Measurements from ENCODE around the gene EFCAB11.

EFCAB11 gene

GRCh38 chr14:89866458-89866857 lies 88.1 kb downstream of the EFCAB11 start:
- DNase-seq (ENCODE audit: low read depth, low spot score) = no peak

- no peak for DNase-seq (ENCODE audit: low read depth, low spot score)
These were observed 89.4 kb downstream of the EFCAB11 start for GRCh38 chr14:89865153-89865552.

DNA sequence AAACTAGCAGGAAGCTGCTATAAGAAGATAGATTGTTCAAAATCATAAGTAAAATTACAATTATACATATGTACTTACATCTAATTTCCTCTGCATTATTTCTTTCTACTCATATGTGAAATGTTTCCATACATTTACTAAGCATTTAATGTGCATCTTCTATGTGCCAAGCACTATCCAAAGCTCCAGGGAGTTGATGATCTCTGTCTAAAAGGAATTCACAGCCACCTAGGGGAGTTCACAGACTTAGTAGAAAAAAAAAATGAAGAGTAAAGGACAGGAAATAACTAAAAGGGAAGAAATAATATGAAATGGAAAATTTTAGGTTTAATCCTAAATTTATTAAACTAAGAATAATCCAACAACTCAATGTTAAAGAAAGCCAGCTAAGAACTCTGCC lies 91.7 kb downstream of the EFCAB11 start:
- no peak for DNase-seq (ENCODE audit: low read depth, low spot score)

- no peak for DNase-seq (ENCODE audit: low read depth, low spot score)
These were observed 92.9 kb downstream of the EFCAB11 start for GRCh38 chr14:89861630-89862029.

GRCh38 chr14:89858089-89858488 lies 96.4 kb downstream of the EFCAB11 start:
- DNase-seq (ENCODE audit: low read depth, low spot score) = no peak

GRCh38 chr14:89856871-89857345 lies 97.6 kb downstream of the EFCAB11 start:
- no peak for DNase-seq (ENCODE audit: low read depth, low spot score)

GRCh38 chr14:89855961-89856656 lies 98.4 kb downstream of the EFCAB11 start:
- no peak for DNase-seq (ENCODE audit: low read depth, low spot score)

GRCh38 chr14:89853936-89854693 lies 100.4 kb downstream of the EFCAB11 start:
- DNase-seq (ENCODE audit: low read depth, low spot score) = no peak

DNA sequence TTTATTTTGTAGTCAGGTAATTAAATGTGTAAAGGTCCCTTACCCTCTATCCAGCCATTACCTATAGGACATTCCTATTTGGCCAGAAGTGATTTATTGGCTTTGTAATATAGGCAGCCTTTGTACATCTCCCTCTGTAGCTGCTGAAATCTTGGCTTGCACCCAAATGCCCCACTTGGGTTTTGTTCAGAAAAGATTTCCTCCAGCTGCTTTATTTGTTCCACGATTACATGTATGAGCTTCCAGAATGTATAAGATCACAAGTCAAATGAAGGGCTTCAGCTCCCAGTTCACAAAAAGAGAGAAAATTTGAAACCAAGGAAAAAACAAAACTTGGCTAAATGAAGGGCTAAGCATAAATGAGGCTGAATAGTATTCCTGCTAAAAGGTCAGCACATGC lies 103.4 kb downstream of the EFCAB11 start:
- no peak for DNase-seq (ENCODE audit: low read depth, low spot score)

DNA sequence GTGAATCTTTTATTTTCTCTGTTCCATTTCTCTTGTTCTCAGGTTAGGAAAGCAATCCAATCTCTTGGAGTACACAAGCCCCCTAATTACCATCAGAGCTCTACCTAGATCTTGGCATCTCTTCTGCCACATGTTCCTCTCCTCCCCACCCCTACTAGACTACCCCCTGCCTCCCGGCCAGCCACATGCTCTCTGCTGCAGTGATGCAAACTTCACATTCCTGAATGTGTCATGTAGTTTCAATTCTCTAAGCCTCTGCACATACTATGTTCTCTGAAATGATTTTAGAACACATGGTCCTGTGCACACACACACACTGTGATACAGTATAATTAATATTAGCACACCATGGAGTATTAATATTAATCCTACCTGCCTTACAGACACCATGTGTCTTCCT lies 104.6 kb downstream of the EFCAB11 start:
- DNase-seq (ENCODE audit: low read depth, low spot score) = no peak

GRCh38 chr14:89848165-89848564 lies 106.4 kb downstream of the EFCAB11 start:
- DNase-seq (ENCODE audit: low read depth, low spot score) = no peak

GRCh38 chr14:89845346-89845745 lies 109.2 kb downstream of the EFCAB11 start:
- no peak for DNase-seq (ENCODE audit: low read depth, low spot score)

- no peak for DNase-seq (ENCODE audit: low read depth, low spot score)
These were observed 110.0 kb downstream of the EFCAB11 start for GRCh38 chr14:89844508-89844907.

DNA sequence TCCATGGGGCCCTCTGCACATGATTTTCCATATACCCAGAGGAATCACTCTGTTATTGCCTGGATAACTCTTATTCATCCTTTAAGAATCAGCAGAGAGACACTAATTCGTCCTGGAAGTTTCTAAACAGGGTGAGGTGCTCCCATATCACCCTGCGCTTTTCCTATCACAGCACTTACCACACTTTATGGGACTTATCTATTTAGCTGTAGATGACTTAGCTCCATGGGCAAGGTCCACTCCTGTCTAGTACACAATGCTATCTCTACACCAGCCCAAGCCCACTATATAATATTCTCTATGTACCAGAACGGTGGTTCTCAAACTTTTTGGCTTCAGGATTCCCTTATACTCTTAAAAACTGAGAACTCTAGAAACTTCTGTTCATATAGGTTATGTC lies 111.7 kb downstream of the EFCAB11 start:
- no peak for DNase-seq (ENCODE audit: low read depth, low spot score)

- DNase-seq (ENCODE audit: low read depth, low spot score) = no peak
These were observed 112.7 kb downstream of the EFCAB11 start for GRCh38 chr14:89841851-89842250.

GRCh38 chr14:89836830-89837469 lies 117.6 kb downstream of the EFCAB11 start:
- no peak for DNase-seq (ENCODE audit: low read depth, low spot score)

DNA sequence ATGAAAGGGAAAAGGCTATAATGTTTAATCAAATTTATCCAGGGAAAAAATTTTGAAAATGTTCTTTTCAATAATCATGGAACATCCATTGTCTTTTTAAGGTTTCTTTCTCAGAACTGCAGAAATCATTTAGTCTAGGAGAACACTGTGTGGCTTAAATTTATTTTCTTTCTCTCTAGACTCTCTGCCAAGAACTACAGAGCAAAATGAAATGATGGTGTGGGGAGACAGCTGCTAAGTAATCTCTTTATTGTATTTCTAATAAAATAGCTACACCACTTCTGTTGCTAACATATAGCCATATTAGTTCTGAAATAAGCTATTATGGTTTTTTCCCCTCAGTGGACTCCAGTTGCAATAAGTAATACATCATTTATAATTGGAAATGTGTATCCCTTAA lies 120.9 kb downstream of the EFCAB11 start:
- DNase-seq (ENCODE audit: low read depth, low spot score) = no peak

GRCh38 chr14:89833120-89833532 lies 121.4 kb downstream of the EFCAB11 start:
- DNase-seq (ENCODE audit: low read depth, low spot score) = no peak

GRCh38 chr14:89828471-89829165 lies 125.9 kb downstream of the EFCAB11 start:
- no peak for DNase-seq (ENCODE audit: low read depth, low spot score)

- DNase-seq (ENCODE audit: low read depth, low spot score) = no peak
These were observed 127.3 kb downstream of the EFCAB11 start for GRCh38 chr14:89827265-89827664.

DNA sequence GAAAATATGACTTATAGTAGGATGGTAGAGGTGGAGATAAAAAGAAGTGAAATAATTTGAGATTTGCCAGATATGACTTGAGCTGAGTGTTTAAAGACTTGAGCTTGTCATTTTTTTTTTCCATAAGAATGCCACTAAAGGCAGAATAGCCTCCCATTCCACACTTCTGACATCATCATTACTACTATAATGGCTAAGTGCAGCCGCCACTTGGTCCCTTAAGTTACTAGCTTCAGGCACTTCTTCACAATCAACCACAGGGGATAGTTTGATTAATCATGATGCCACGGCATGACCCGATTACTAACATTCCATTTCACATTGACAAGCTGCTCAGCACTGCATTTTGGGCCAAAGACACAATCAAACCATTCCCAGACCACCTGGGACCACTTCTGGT lies 127.9 kb downstream of the EFCAB11 start:
- DNase-seq (ENCODE audit: low read depth, low spot score) = no peak

DNA sequence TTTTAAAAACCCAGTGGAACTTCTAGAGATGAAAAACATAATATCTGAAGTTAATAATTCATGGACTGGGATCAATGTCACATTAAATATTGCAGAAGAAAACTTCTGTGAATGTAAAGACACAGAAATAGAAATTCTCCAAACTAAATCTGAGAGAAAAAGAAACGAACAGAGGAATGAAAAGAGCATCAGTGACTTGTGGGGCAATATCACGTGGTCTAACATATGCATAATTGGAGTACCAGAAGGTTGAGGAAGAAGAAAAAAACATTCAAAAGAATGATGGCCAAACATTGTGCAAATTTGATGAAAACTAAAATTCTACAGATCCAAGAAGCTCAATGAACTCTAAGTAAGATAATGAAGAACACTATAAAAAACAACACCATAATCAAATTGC lies 130.8 kb downstream of the EFCAB11 start:
- no peak for DNase-seq (ENCODE audit: low read depth, low spot score)

Data from activated CD4-positive, CD25-positive, alpha-beta regulatory T cell treated with anti-CD3 and anti-CD28 coated beads, Interleukin-2, amount 50 U/mL, for 16 hours (primary cell).